PFSK-1 (cell line): Measurements from ENCODE around the gene CIPC.

Source experiments
- FOXP2 ChIP-seq: optimal IDR thresholded peaks from 2 replicates; pipeline ENCODE3; 2011; ENCODE audit warnings: borderline replicate concordance, control low read depth, inconsistent platforms; ENCODE audit not compliant: insufficient read depth; ENCODE audit errors: extremely low read length, extremely low read depth
- POLR2AphosphoS5 ChIP-seq: IDR thresholded peaks from 2 replicates; pipeline ENCODE4 v1.6.1; 2012; ENCODE audit warnings: low read depth, mild to moderate bottlenecking, control low read depth, low read length, moderate library complexity
- SIN3A ChIP-seq: IDR thresholded peaks from 2 replicates; pipeline ENCODE4 v1.6.1; 2012; ENCODE audit warnings: mild to moderate bottlenecking, low read length, moderate library complexity, borderline replicate concordance; ENCODE audit not compliant: insufficient read depth
- TAF1 ChIP-seq: IDR thresholded peaks from 2 replicates; pipeline ENCODE4 v1.6.1; 2012; ENCODE audit warnings: low read length, control low read depth, borderline replicate concordance; ENCODE audit not compliant: insufficient read depth
- TF ChIP-seq, protein P1 (sequence below), 2 experiments: IDR thresholded peaks; 2 replicates each; pipeline versions ENCODE4 v1.6.1 to v1.8.0; 2011 to 2012; ENCODE audit warnings: low read depth in 2 of 2, low read length in 2 of 2, control low read depth in 1 of 2, inconsistent platforms in 1 of 2, mild to moderate bottlenecking in 1 of 2, moderate library complexity in 1 of 2; ENCODE audit not compliant: insufficient read depth in 1 of 2

Gene CIPC

DNA sequence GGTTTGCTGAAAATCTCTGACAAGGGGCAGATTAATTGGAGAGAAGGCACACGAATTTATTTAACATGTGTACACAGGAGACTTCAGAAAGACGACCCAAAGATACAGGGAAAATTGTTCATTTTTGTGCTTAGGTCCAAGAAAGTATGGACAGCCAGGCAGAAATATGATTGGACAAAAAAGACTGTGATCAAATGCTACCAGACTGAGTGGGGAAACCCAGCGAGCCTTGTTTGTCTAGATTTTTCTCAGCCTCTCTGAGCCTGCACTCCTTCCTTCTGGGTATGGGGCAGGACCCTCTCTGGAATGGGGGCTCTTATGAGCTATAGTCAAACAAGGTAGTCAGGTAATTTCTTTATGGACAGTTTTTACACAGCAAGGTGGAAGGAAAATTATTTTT is 10.4 kb upstream of the CIPC start:
- TF ChIP-seq TAF1 (no peak), FOXP2 (no peak), SIN3A (no peak), POLR2AphosphoS5 (no peak)
- TF ChIP-seq, protein P1, sequence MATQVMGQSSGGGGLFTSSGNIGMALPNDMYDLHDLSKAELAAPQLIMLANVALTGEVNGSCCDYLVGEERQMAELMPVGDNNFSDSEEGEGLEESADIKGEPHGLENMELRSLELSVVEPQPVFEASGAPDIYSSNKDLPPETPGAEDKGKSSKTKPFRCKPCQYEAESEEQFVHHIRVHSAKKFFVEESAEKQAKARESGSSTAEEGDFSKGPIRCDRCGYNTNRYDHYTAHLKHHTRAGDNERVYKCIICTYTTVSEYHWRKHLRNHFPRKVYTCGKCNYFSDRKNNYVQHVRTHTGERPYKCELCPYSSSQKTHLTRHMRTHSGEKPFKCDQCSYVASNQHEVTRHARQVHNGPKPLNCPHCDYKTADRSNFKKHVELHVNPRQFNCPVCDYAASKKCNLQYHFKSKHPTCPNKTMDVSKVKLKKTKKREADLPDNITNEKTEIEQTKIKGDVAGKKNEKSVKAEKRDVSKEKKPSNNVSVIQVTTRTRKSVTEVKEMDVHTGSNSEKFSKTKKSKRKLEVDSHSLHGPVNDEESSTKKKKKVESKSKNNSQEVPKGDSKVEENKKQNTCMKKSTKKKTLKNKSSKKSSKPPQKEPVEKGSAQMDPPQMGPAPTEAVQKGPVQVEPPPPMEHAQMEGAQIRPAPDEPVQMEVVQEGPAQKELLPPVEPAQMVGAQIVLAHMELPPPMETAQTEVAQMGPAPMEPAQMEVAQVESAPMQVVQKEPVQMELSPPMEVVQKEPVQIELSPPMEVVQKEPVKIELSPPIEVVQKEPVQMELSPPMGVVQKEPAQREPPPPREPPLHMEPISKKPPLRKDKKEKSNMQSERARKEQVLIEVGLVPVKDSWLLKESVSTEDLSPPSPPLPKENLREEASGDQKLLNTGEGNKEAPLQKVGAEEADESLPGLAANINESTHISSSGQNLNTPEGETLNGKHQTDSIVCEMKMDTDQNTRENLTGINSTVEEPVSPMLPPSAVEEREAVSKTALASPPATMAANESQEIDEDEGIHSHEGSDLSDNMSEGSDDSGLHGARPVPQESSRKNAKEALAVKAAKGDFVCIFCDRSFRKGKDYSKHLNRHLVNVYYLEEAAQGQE (IDR thresholded peaks at IDR 0.05; ENCODE audit: insufficient read depth in 1 of 2, low read depth in 2 of 2, low read length in 2 of 2): no peak

DNA sequence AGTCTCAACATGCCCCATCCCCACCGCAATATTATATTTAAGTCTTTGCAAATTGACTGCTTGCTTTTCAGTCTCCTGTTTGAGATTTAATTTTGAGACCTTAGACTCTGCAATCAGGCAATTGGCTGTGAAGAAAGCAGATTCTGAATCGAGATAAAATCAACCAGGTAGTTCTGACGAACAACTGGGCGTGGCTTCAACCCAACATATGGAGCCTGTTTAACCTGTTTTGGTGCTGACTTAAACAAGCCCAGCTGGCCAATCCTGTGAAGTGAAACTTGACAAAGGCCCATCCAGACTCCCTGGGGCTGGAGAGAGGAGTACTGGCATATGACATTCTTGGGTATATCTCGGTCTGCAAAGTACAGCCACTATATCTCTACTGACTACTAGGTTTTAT is 9.8 kb upstream of the CIPC start:
- TF ChIP-seq, protein P1 (IDR thresholded peaks at IDR 0.05; ENCODE audit: insufficient read depth in 1 of 2, low read depth in 2 of 2, low read length in 2 of 2): no peak

DNA sequence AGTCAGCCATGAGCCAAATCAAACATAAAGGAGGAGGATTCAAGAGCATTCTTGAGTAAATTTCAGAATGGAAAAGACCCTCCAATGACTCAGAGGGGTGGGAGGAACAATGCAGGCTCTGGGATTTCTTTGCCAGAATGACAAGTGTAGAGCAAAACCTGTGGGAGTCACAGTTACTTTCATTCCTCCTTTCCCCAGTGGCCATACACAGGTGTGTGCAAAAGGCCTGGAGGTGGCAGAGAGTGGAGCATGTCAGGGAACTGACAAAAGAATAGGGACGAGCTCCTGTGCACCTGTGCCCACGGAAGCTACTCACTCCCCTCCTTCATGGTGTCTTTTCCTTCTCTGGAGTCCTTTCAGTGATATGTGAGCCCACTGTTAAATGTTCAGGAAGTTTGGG is 9.4 kb upstream of the CIPC start:
- no peak for TF ChIP-seq POLR2AphosphoS5
- TF ChIP-seq TAF1: no peak
- no peak for TF ChIP-seq SIN3A
- TF ChIP-seq, protein P1 (IDR thresholded peaks at IDR 0.05; ENCODE audit: insufficient read depth in 1 of 2, low read depth in 2 of 2, low read length in 2 of 2): no peak
- no peak for TF ChIP-seq FOXP2

DNA sequence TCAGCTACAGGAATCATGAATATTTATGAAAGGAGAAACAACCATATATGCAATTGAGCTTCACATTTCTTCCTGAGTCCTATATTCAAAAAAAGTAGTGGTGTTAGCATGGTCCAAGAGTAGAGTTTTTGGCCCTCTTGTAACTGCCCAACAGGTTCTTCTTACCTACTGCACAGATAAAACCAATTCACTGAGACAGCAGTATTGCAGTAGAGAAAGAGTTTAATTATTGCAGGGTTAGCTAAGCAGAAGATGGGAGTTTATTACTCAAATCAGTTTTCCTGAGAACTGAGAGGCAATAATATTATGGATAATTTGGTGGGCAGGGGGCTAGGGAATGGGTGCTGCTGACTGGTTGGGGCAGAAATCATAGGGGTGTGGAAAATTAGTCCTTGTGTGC is 6.5 kb upstream of the CIPC start:
- TF ChIP-seq, protein P1 (IDR thresholded peaks at IDR 0.05; ENCODE audit: insufficient read depth in 1 of 2, low read depth in 2 of 2, low read length in 2 of 2): no peak
- no peak for TF ChIP-seq POLR2AphosphoS5
- TF ChIP-seq SIN3A: no peak
- TF ChIP-seq FOXP2: no peak
- TF ChIP-seq TAF1: no peak

DNA sequence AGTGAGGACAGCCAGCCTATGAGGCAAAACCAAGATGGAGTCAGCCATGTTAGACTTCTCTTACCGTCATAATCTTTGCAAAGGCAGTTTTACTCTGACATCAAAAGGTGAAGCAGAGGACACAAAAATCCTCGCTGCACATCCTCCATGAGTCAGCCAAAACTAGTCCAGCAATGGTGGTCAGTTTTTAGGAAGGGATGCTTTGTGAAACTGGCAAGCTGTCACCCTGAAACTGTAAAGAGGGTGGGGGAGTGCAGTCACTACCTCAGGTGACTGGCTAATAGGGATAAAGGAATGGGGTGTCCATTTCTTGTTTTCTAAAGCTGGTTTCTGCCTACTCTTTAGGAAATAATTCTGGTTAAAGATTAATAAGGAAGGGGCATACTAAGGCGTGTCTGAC is 5.4 kb upstream of the CIPC start:
- TF ChIP-seq FOXP2: no peak
- TF ChIP-seq, protein P1 (IDR thresholded peaks at IDR 0.05; ENCODE audit: insufficient read depth in 1 of 2, low read depth in 2 of 2, low read length in 2 of 2): no peak
- no peak for TF ChIP-seq SIN3A
- no peak for TF ChIP-seq TAF1
- TF ChIP-seq POLR2AphosphoS5: no peak
